Measurements from ENCODE around the gene FAM200B.
"Not testable (repeated sequence)": the region's sequence is repeated elsewhere in the genome, so short reads cannot be mapped to it uniquely, and the experiment has no call there.

DNA sequence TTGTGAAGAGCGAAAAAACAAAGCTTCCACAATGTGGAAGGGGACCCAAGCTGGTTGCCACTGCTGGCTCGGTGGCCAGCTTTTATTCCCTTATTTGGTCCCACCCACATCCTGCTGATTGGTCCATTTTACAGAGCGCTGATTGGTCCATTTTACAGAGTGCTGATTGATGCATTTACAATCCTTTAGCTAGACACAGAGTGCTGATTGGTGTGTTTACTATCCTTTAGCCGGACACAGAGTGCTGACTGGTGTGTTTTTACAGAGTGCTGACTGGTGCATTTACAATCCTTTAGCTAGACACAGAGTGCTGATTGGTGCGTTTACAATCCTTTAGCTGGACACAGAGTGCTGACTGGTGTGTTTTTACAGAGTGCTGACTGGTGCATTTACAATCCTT is 51.4 kb downstream of the FAM200B start:
- TF ChIP-seq EZH2 (IDR thresholded peaks at IDR 0.05; ENCODE audit: insufficient read depth, poor library complexity, severe bottlenecking); EZH2phosphoT487 (IDR thresholded peaks at IDR 0.05; ENCODE audit: insufficient read depth, low read depth): not testable (repeated sequence)
